ENCODE data around the gene UCN2. TPM values are rescaled to one million over a fixed set of nuclear protein-coding genes. Genes with fewer than 3 reads are reported as not detected.
A peak's percentile ranks its signal among the peaks of the same experiment; 100 is the strongest.

UCN2 gene, protein sequence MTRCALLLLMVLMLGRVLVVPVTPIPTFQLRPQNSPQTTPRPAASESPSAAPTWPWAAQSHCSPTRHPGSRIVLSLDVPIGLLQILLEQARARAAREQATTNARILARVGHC
- total RNA-seq, result not detected
- long read RNA-seq, donor 1, result 0 reads
- long read RNA-seq, donor 2, result 0 reads

DNA sequence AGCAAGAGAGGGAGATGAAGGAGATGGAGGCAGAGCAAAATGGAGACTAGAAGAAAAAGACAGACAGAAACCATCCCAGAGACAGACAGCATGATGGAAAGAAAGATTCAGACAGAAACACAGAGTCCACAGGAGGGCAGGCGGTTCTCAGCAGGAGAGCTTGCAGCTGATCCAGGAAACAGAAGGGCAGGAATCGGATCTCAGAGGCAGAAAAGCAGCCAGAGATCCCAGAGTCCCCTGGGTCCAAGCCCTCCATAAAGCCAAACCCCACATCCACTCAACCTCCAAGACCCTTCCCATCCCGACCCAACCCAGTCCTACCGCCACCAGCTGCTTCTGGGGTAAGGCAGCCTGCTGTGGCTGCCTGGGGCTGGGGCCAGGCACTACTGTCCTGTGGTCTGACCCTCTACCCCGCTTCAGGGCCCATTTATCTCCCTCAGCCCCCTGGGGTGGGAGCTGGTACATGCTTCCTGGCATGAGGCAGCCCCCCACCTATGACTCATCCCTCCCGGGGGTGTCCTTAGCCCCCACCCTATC lies at the start of gene UCN2:
TSS of gene UCN2 (minus strand) at position 400 of the 537 bp plus-strand sequence. CDS start 657 bp downstream, outside the sequence.
- DNase-seq (ENCODE audit: low spot score), result no peak
- intact Hi-C loops (cut with DNase I), result no loop called here

DNA sequence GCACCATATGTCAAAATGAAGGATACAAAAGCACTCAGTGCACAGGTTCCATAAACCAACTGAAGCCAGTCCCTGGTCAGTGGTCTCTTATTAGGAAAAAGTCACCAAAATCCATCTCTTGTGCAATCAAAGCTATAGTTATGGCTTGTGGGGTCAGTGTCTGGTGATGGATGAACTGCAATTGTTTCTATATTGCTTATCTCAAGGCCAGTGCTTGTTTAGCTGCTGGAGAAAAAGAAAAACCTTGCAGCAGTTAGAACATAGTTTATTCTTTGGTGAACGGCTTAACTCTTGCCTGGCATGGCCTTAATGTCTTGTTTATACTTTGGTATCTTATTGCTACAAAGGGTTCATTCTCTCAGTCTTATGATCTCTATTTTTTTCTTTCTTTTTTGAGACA lies 48.7 kb upstream of the UCN2 start:
- DNase-seq (ENCODE audit: low spot score), result no peak
- intact Hi-C loops (cut with DNase I), result no loop called here

DNA sequence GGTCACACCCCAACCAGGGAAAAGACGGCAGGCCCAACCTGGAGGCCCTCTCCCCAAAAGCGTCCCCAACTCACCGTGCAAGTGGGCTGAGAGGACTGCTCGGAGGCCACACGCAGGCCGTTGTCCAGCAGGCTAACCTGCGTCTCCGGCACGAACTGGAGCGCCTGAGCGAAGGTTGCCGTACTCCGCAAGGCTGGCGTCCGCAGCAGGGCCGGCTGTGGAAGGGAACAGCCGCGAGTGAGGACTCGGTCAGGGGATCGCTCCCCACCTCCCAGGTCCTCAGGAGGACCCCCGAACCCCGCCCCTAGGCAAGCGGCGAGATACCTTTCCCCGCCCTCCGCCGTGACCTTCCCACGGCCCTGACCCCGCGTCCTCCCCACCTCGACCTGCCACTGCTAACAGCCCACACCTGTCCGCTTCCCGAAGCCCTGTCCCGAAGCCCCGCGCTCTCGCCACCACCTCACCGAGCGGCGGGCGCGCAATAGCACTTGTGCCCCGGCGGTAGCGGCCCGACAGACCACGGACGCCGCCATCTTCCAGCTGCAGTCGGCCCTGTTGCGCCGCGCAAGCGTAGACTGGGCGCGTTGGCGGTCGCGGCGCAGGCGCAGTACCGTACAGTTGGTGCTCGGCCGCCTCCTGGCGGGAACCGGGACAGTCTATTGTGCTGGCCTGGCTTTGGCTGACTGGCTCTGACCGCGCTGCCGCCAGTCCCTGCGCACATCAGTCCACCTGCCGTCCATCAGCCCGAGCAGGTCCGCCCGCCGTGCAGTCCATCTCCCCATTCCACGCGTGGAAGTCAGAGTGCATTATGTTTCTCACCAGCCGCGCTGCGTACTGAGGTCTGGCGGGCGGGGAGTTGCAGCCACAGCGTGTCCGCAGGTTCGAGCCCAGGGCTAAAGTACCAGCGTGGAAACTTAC lies 45.8 kb upstream of the UCN2 start, which contains the start of gene UQCRC1:
TSS of gene UQCRC1 (minus strand) at position 559 of the 918 bp plus-strand sequence. CDS start at position 533, 26 bp downstream.
- intact Hi-C loops (cut with DNase I), result no loop called here
- DNase-seq (ENCODE audit: low spot score), result peak; percentile 98

DNA sequence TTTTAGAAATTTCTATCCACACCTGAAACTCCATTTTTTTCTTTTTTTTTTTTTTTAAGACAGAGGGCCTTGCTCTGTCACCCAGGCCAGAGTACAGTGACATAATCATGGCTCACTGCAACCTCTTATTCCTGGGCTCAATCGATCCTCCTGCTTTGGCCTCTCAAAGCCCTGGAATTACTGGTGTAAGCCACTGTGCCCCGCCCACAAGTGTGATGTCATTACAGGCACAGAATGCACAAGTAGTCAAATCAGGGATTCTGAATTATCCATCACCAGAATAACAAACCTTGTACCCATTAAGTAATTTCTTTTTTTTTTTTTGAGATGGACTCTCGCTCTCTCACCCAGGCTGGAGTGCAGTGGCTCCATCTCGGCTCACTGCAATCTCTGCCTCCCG lies 43.9 kb upstream of the UCN2 start:
- DNase-seq (ENCODE audit: low spot score), result no peak
- intact Hi-C loops (cut with DNase I), result no loop called here

DNA sequence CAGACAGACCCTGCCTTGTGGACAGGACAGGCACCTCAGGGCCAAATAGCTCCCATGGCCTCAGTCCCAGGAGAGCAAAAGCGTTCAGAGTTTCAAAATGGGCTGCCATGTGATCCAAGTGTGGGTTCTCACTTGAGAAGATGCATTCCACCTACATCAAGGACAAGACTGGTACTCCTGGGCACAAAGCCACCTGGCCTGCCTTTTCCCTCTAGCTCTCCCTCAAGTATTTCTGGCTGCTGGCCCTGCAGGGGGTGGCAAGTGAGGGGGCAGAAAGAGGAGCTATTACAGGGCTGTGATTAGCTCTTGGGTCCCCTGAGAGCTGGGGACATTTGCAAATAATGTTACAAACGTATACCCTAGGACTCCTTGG lies 38.0 kb upstream of the UCN2 start:
- intact Hi-C loops (cut with DNase I), result no loop called here
- DNase-seq (ENCODE audit: low spot score), result no peak

DNA sequence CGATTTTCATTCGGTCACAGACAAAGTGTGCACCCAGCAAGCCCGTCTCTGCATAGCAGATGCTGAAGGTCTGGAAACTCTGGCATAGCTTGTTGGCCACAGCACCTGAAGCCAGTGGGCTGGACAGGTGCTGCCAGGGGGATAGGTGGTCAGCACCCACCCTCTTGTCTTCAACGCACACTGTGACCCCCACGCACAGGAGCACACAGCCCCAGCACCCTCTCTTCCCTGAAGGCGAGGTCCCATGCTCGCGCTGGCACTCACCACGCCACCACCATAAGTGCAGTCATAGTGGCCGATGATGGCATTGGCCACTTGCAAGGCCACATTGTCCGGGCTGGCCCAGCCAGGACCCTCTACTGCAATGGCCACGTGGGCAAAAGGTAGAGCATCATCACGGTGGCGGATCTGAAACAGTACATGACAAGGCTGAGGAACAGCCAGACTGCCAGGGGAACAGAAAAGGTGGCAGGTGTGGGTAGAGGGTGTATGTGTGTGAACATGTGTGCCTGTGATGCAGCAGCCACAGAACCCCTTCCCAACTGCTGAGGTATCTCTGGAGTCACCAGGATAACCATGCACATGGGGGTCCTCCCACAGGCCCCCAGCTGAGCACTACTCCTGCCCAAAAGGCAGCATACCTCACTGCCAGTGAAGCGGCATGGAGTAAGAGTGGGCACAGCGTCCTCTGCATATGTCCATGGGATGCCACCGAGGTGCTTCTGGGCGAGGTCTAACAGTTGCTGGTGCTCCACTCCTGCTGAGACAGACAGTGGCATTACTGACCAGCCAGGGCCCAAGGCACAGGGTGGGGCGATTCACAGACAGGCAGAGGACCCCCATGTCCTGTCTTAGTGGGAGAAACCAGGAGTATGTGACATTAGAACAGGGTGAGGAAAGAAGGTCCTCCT lies 37.4 kb upstream of the UCN2 start:
- no peak for DNase-seq (ENCODE audit: low spot score)
- intact Hi-C loops (cut with DNase I), result no loop called here

DNA sequence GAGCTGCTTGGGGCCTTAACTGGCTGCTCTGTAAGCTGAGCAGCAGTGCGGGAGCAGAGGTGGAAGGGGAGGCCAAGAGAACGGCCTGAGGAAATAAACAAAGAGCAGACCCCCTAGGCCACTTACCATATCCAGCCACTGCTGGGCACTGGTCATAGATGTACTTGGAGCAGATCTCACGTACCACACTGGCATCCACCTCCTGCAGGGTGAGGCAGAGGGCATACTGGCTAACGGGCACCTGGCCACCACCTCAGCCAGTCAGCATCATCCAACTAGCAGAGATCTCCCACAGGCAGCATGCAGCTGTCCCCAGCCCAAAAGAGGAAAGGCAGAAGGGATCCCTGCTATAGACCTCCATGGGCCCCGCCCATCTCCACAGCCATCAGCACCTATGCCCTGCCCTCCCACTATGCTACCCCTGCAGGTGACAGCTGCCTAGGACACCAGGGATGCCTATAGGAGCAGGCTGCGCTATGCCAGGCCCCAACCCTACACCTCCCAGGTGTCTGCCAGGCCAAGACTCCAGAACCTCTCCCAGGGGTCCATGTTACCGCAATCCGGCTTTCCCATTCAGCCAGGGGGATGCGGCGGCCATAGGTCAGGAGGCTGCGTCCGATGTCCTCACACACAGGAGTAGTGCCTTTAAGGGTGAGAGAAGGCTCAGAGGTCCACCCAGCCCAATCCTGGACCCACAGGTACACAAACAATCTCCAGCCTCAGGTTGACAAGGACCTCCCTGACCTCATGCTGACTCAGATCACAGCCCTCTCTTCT lies 36.1 kb upstream of the UCN2 start:
- no peak for DNase-seq (ENCODE audit: low spot score)
- intact Hi-C loops (cut with DNase I), result no loop called here

DNA sequence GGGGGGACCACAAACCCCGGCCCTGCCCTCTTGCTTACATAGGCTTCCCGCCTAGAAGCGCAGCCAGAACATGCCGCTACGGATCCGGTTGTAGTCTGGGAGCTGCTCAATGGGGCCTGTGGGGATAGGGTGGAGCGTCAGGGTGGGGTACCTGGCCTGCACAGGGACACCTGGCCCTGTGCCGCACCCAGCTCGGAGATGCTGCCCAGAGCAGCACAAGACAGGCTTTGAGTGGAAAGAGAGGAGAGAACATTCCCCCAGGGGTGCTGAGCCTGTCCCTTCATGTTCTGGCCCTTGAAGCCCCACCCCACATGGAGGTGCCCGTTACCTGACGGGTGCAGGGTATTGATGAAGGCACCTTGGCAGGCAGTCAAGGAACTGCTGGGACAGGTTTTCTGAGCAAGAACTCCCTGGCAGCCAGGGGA lies 35.5 kb upstream of the UCN2 start:
- intact Hi-C loops (cut with DNase I), result no loop called here
- DNase-seq (ENCODE audit: low spot score), result no peak

DNA sequence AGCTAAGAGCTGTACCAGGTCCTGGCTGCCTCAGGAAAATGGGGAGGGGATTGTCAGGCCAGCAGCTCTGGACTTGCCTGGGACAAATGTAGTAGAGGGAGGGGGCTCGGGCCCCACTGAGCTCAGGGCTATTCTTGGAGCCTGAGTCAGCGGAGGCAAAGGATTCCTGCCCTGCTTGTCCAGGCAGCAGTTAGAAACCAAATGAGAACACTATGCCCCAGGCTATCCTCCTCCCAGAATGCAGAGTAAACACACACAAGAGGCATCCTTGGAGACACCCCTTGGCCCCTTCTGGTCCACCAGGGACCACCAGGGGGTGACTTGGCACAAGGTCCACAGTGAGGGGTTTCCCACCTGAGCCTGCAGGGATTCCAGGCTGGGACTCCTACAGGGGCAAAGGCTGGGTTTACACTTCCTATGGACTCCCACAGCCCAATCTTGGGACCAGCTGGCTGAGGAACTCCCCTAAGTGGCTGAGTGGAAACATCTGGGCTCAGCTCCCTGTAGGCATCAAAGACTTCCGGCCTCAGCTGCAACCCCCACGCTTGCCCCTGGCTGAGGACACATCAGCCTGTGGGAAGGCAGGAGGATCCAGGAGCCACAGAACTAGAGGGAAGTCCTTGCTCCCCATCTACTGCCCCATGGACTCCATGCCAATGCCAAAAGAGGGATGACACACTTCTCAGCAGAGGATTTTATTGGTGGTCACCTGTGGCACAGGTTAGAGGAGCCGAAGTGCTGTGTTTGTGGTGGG lies 34.9 kb upstream of the UCN2 start:
- intact Hi-C loops (cut with DNase I), result no loop called here

DNA sequence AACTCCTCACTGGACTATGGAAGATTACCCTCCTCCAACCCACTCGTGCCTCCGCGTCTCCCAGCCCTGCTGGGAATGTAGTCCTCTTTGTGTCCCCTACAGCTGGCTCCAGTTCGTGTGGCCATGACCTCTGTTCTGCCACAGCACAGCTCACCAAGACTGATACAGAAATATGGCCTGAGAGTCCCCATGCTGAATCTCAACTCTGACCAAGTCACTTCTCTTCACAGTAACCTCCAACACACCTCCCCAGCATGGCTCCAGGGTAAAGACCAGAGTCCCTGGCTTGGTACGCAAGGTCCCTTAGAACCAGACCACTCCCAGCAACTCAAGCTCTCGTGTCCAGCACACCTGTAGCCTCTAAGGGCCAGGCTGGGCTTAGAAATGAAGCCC lies 33.8 kb upstream of the UCN2 start:
- intact Hi-C loops (cut with DNase I), result no loop called here

More for the DNA sequence above, 34.9 kb upstream of the UCN2 start:
- DNase-seq (ENCODE audit: low spot score), result no peak

DNA sequence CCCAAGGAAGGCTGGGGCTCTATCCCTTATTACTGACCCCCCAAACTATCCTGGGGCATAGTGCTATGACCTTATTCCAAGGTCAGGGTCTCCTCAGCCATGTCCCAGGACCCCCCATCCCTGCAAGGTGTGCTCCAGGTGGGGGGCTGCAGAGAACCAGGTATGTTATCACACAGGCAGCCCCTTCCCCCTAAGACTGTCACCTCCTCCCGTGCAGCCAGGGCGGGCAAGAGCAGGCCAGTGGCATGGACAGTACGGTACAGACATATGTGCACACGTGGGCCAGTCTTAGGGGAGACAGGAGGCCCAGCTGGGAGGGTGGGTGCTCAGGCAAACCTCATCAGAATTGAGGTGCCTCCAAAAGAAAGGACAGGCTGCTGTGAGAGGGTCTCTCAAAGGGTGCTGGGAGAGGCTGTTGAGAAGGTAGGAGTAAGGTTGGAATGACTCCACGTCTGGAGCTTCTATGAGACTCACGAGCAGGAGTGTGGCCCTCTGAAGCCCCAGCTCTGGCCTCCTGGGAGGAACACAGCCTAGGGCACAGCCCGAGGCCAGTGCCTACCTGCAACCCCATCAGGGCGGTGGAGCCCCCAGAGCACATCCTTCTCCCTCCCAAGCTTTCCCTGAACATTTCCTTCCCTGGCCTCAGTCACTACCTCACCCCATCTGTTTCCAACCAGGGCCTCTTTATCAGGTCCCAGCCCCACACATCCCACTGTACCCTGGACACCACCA lies 33.3 kb upstream of the UCN2 start:
- intact Hi-C loops (cut with DNase I), result no loop called here

More for the DNA sequence above, 33.8 kb upstream of the UCN2 start:
- no peak for DNase-seq (ENCODE audit: low spot score)

DNA sequence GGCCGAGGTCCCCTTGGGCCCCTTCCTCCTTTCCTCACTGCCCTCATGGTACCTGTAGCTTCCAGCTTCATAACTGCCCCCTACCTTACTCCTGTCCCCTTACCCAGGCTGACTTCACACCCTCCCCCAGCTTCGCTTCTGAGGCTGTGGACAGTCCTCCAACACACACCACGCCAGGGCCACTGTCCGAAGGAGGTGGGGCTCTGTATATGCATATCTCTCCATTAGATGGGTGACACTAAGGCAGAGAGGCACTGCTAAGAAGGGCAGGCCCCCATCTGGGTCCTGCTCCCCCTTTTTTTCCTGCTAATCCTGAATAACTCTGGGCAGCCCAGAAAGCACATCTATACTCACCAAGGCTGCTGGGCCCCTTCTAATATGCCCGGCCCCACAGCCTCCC lies 32.6 kb upstream of the UCN2 start:
- DNase-seq (ENCODE audit: low spot score), result no peak
- intact Hi-C loops (cut with DNase I), result no loop called here

More for the DNA sequence above, 33.3 kb upstream of the UCN2 start:
- DNase-seq (ENCODE audit: low spot score), result no peak

DNA sequence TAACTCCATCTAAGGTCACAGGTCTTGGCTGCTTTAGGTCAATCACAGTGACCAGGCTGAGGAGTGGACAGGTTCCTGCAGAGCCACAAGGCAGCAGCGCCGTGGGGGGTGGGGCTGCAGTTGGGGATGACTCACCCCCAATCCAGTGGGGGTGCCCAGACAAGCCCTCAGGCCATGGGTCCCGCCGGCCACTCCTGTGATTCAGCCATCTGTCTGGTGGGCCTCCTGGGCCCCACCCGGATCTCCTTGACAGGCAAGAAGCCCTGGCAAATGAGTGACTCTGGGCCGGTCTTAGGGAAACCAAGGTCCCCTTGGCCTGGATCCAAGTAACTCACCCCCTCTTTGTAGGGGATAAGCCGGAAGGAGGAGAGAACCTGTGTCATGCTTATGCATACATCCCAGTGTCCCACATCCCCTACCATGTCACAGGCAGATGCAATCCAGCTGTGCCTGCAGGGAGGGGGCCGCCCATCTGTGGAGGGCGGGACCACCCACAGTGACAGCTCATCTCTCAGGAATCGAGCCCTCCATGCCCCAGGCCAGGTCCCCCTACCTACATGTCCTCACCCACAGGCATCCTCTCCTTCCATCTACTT lies 32.0 kb upstream of the UCN2 start:
- intact Hi-C loops (cut with DNase I), result no loop called here
- peak; percentile 93 for DNase-seq (ENCODE audit: low spot score)

DNA sequence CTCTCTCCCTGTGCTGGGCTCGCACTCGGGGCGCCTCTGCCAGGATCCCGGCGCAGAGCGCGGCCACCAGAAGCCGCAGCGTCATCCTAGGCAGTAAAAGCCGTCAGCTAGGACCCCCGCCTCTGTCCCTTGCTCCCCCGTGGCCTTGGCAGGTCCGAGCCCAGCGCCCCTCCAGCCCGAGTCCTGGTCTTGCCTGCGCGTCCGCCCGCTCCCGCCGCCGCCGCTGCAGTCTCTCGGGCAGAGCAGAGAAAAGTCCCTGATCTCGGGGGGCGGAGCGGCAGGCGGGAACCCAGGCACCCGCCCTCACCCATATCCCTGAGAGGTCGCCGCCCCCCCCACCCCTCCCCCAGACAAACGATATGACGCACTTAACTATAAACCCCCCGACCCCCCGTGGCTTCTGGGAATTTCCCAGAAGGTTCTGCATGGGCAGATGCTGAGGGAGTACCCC lies 31.5 kb upstream of the UCN2 start, which contains the start of gene COL7A1:
TSS of gene COL7A1 (minus strand) at position 255 of the 451 bp plus-strand sequence. CDS start at position 85, 170 bp downstream.
- no peak for DNase-seq (ENCODE audit: low spot score)
- intact Hi-C loops (cut with DNase I), result no loop called here

DNA sequence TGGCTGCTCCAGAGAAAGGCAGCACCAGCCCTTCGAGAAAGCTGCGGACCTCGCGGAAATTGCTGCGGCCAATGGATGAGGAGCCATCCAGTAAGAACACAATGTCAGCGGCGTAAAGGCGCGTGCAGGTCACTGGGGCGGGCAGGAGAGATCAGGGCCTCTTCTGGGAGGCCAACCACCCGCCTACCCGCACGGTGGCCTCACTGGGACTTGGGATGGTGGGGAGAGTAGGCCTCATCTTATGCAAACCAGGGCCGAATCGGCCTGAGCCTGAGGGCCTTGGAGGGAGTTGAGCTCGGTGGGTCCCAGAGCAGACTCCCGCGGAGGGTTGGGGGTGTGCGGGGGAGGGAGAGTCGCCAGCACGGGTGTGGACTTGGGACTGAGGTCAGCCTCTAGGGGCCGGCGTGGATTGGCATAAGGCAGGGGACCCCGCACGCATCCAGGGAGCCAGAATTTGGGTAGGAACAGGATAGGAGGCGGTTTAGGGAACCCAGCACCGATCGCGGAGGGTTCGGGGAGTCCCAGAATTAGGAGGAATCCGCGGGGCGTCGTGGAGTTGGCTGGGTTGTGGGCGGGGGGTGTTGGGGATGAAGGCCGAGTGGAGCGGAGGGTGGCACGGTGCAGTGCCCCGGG lies 31.0 kb upstream of the UCN2 start:
- intact Hi-C loops (cut with DNase I), result no loop called here
- no peak for DNase-seq (ENCODE audit: low spot score)

DNA sequence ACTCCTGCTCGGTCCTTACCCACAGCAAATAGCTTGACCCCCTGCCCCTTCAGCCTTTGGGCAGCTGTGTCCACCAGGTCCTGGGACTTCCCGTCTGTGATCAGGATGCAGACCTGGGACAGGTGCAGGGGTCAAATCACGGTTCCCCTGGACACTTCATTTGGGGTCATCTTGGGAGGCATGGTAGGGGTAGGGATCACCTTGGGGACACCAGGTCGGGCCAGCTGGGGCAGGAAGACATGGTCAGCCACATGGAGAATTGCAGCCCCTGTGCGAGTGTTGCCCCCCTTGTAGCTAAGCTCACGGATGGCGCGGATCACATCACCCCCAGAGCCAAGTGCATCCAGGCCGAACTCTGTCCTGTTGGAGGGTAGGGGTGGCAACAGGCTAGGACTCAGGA lies 29.8 kb upstream of the UCN2 start:
- no peak for DNase-seq (ENCODE audit: low spot score)
- intact Hi-C loops (cut with DNase I), result no loop called here

Data from posterior vena cava (tissue), 2 donors.